HUES64 (cell line): ENCODE measurements around the gene C20orf144. TPM values are rescaled to one million over a fixed set of nuclear protein-coding genes. Genes with fewer than 3 reads are reported as not detected.
"Not testable (repeated sequence)": the region's sequence is repeated elsewhere in the genome, so short reads cannot be mapped to it uniquely, and the experiment has no call there.

Source experiments
- H3K27ac ChIP-seq: 2 replicates; pipeline ENCODE4 v1.7.0; 2013; ENCODE audit warnings: low read depth, low read length, inconsistent platforms
- H3K27me3 ChIP-seq: 2 replicates; pipeline ENCODE4 v1.6.1; 2013; ENCODE audit warnings: mild to moderate bottlenecking, low read length; ENCODE audit not compliant: insufficient read depth
- H3K36me3 ChIP-seq: 2 replicates; pipeline ENCODE4 v1.6.1; 2013; ENCODE audit warnings: mild to moderate bottlenecking, low read length; ENCODE audit not compliant: insufficient read depth
- H3K4me1 ChIP-seq: 2 replicates; pipeline ENCODE4 v1.6.1; 2013; ENCODE audit warnings: mild to moderate bottlenecking, low read length, moderate library complexity; ENCODE audit not compliant: insufficient read depth
- H3K4me3 ChIP-seq: 2 replicates; pipeline ENCODE4 v1.5.1; 2013; ENCODE audit warnings: mild to moderate bottlenecking, low read length, moderate library complexity
- H3K9ac ChIP-seq: 2 replicates; pipeline ENCODE4 v1.6.1; 2013; ENCODE audit warnings: mild to moderate bottlenecking, low read depth, low read length
- H3K9me3 ChIP-seq: 2 replicates; pipeline ENCODE4 v1.6.1; 2013; ENCODE audit warnings: low read depth, low read length; ENCODE audit not compliant: insufficient read depth
- WGBS: fragments of 150-250, 120-280 bp; methylation state at CpG from one replicate; pipeline ENCODE4 v1.1.7; 2013; ENCODE audit warnings: missing lambda C conversion rate; 5-methylcytosine and 5-hydroxymethylcytosine counted together
- polyA plus RNA-seq, 2 experiments: library from polyadenylated mRNA; stranded (reverse); fragments of 50-300 nt; gene quantifications; one replicate each; pipeline ENCODE4 v1.2.3, GENCODE V29; 2013

The C20orf144 gene
- polyA plus RNA-seq (2013, experiment 1 of 2) = 0.10 TPM
- not detected for polyA plus RNA-seq (2013, experiment 2 of 2)

DNA sequence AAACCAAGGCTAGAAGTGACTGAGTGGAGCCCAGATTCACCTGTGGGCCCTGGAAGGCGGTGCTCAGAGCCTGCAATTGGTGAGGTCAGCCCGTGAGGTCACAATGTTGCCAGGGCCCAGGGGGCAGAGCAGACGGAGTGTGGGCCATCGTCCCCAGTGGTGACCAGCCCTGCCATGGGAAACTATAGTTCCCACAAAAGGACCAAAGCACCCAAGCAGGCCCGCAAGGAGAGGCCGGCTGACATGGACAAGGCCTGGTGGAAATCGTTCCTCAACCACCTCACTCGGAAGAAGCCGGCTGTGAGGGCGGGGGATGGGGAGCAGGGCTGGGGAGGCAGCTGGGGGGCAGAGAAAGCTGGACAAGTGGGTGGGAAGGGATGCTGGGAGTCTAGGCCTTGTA, at the start of gene C20orf144:
C20orf144 (plus strand) TSS at position 156 of the 400 bp plus-strand sequence; CDS start at position 175, 19 bp downstream.
- no peaks in the 10 kb centered on the region for H3K9me3 ChIP-seq
- peaks cover under 1% of the 10 kb centered on the region; the same call in 1 of the 2 replicates for H3K27me3 ChIP-seq
- peak within 1 kb of the TSS; percentile 77; the same call in 1 of the 2 replicates for H3K27ac ChIP-seq
- H3K36me3 ChIP-seq = peaks cover 16% of the 10 kb centered on the region; the same call in 1 of the 2 replicates
- H3K4me1 ChIP-seq = peaks cover 9% of the 10 kb centered on the region; the same call in 1 of the 2 replicates
- 94% methylated on average over 10 of the region's 10 CpGs for WGBS
- H3K4me3 ChIP-seq = peak within 1 kb of the TSS; percentile 78
- H3K9ac ChIP-seq = peak within 1 kb of the TSS; percentile 80

DNA sequence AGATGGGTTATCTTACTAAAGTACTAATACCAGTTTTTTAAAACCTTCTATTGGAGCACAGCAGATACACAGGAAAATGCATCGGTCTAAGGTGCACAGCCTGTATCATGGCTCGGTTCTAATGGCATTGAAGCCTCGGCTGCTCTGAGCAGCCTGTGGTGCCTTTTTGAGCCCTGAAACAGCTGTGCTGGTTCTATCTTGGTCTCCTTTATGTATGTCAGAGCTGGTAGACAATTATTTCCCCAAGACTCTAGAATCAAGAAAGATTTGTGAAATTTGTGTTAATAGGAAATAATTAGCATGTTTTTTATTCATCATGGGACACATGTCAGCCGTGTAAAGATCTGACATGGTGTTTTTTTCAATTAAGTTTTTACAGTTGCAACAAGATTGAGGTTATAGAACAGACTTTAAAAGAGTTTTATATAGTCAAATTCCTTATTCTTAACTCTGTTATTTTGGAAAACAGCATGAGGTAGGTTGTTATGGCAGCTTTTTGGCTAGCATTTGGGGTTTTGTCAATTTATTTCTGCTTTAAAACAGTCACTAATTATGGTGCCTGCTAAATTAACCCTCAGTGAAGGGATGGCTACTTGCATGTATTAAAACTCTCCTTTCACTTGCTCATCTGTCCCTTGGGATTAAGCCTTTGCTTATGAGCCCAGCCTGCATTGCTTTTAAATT, 40.3 kb upstream of the C20orf144 start:
- no peak overlapping the region for H3K9ac ChIP-seq
- WGBS = 93% methylated on average over 4 of the region's 4 CpGs
- H3K4me1 ChIP-seq = no peaks in the 10 kb centered on the region
- H3K9me3 ChIP-seq = no peaks in the 10 kb centered on the region
- H3K27ac ChIP-seq = no peak overlapping the region
- peaks cover 36% of the 10 kb centered on the region for H3K36me3 ChIP-seq
- H3K27me3 ChIP-seq = no peaks in the 10 kb centered on the region
- no peak overlapping the region for H3K4me3 ChIP-seq

DNA sequence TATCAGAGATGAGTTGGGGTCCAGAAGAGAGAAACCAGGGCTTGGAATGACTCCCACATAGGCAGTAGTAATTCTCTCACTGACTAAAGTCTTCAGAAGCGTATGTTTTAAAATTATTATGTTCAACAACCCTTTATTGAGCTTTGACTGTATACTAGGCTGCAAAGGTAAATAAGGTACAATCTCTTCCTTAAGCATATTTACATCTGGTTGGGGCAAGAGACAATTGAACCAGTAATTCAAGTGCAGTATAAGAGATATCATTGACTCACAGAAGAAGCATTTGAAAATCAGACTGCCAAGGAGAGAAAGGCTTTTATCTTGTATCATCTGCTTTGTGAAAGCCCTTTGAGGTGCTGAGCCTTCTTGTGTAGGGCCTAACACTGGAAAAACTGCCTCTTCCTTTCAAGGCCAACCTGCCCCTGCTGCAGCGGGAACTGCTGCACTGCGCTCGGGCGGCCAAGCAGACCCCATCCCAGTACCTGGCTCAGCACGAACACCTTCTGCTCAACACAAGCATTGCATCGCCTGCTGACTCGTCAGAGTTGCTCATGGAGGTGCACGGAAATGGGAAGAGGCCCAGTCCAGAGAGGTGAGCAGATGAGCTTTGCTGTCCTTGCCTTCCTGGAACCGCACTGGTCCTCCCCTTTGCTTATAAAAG, 39.3 kb upstream of the C20orf144 start:
- Histone ChIP-seq H3K9me3 (no peaks in the 10 kb centered on the region), H3K27ac (no peak overlapping the region), H3K4me1 (no peaks in the 10 kb centered on the region), H3K36me3 (peaks cover 38% of the 10 kb centered on the region), H3K9ac (no peak overlapping the region), H3K27me3 (no peaks in the 10 kb centered on the region), H3K4me3 (no peak overlapping the region)
- WGBS = 94% methylated on average over 9 of the region's 10 CpGs

DNA sequence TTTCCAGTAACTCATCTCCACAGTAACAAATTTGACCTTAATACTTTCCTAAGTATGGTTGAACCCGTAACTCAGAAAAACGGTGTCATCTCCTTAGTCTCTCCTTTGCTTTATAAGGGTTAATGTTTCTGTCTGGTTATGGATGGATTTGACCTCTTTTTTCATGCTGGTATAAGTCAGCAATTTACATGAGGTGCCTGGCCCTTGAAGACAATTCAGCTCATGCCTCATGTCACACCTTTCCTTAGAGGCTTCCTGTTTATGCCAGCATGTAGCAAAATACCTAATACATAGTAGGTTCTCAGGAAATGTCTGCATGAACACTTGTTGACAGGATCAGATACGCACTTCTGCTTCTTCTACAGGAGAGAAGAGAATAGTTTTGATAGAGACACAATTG, 37.7 kb upstream of the C20orf144 start:
- Histone ChIP-seq H3K27me3 (no peaks in the 10 kb centered on the region), H3K27ac (no peak overlapping the region), H3K4me1 (no peaks in the 10 kb centered on the region), H3K9me3 (no peaks in the 10 kb centered on the region), H3K9ac (no peak overlapping the region), H3K4me3 (no peak overlapping the region), H3K36me3 (peaks cover 52% of the 10 kb centered on the region)
- WGBS = 99% methylated on average over 3 of the region's 3 CpGs

DNA sequence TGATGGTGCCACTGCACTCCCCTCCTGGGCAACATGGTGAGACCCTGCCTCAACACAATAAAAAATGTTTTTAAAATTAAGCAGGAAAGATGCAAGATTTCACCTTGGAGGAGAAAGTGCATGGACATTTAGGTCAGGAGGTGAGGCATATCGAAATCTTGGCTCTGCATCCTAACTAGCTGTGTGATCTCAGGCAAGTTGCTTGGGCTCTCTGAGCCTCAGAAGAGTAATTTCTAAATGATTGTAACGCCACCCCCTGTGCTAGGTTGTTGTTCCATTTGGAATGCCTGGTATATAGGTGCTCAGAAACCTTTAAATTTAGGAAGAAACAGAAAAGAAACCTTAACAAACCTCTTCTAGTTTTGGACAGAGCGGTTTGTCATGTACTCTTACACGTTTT, 35.9 kb upstream of the C20orf144 start:
- no peak overlapping the region for H3K4me3 ChIP-seq
- WGBS = 90% methylated on average over 4 of the region's 4 CpGs
- H3K36me3 ChIP-seq = peaks cover 64% of the 10 kb centered on the region

DNA sequence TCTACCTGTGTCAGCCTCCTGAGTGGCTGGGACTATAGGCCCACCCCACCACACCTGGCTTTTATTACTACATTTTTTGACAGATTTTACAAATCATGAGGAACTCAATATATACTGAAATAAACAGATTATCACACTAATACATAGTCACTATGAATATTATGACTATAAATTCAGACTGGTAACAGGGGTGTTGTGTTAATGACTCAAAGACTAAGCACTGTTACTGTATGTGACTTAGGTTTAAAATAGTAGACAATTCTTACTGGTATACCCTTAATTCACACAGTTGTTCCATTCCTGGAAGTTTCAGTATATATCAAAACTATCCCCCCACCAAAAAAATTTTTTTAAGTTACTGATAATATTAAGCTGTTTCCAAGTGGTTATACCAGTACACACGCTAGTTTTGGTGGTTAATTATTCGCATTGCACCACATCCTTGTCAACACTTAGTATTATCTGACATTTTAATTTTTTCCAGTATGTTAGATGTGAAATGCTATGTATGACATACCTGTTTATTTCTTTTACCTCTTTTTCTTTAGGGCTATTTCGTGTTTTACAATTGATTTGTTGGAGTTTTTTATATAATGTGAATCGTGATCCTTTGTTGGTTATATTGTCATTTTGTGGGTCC, 34.4 kb upstream of the C20orf144 start:
- WGBS = 88% methylated on average over 2 of the region's 4 CpGs
- Histone ChIP-seq H3K27me3 (no peaks in the 10 kb centered on the region), H3K36me3 (peaks cover 65% of the 10 kb centered on the region), H3K4me3 (no peak overlapping the region), H3K4me1 (no peaks in the 10 kb centered on the region), H3K27ac (no peak overlapping the region), H3K9me3 (no peaks in the 10 kb centered on the region), H3K9ac (no peak overlapping the region)

More for the DNA sequence above, 35.9 kb upstream of the C20orf144 start:
- no peak overlapping the region for H3K27ac ChIP-seq
- H3K9me3 ChIP-seq = no peaks in the 10 kb centered on the region
- H3K4me1 ChIP-seq = no peaks in the 10 kb centered on the region
- H3K27me3 ChIP-seq = no peaks in the 10 kb centered on the region
- no peak overlapping the region for H3K9ac ChIP-seq

DNA sequence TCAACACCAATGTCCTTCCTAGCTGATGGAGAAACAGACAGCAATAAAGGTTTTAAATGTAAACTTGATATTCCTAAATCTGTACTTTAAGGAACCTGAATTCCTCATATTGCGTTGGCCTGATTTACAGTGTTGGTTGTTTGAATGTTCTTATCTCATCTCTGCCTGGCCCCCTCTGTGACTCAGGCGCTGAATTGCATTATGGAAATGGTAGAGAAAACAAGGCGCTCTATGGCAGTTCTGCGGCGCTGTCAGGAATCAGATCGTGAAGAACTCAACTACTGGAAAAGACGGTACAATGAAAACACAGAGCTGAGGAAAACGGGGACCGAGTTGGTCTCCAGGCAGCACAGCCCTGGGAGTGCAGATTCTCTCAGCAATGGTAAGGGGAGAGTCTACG, 32.6 kb upstream of the C20orf144 start:
- H3K27ac ChIP-seq = no peak overlapping the region
- H3K36me3 ChIP-seq = peaks cover 54% of the 10 kb centered on the region
- 95% methylated on average over 10 of the region's 10 CpGs for WGBS
- H3K9ac ChIP-seq = no peak overlapping the region
- H3K27me3 ChIP-seq = no peaks in the 10 kb centered on the region
- no peaks in the 10 kb centered on the region for H3K4me1 ChIP-seq
- no peak overlapping the region for H3K4me3 ChIP-seq
- no peaks in the 10 kb centered on the region for H3K9me3 ChIP-seq

DNA sequence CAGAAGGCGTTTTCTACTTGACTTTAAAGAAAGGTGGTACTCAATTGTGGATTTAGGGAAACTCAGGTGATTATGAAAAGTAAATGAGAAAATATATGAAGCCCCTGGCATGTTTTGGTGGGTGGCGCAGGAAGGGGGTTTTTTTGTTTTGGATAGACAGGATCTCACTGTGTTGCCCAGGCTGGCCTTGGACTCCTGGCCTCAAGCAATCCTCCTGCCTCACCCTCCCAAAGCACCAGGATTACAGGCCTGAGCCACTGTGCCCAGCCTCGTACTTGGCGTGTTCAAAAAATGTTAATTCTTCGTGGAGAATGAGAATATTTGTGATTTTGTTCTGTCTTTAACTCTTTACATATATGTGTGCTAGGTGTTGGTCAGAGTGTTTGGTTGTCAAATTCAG, 32.1 kb upstream of the C20orf144 start:
- H3K9me3 ChIP-seq = no peaks in the 10 kb centered on the region
- H3K4me1 ChIP-seq = no peaks in the 10 kb centered on the region
- H3K9ac ChIP-seq = no peak overlapping the region
- no peak overlapping the region for H3K4me3 ChIP-seq
- no peak overlapping the region for H3K27ac ChIP-seq
- no peaks in the 10 kb centered on the region for H3K27me3 ChIP-seq
- H3K36me3 ChIP-seq = peaks cover 49% of the 10 kb centered on the region
- 98% methylated on average over 5 of the region's 5 CpGs for WGBS

DNA sequence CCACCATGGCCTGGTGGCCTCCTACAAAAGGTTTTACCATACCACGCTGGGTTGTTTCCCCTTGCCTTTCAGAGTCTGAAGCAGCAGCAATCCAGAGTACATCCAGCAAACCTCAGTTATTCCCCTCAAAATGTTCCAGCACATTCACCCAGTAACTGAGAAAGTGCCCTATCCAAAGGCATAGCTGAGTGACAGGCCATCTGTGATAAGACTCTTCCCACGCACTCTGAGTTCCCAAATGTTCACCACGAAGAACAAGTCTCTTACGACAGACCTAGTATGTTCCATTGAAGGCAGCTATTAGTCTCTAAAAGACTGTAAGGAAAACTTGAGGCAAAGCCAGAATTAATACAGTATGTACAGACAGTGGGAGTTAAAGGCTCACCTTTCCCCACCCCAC, 31.6 kb upstream of the C20orf144 start:
- peaks cover 50% of the 10 kb centered on the region for H3K36me3 ChIP-seq
- H3K9me3 ChIP-seq = no peaks in the 10 kb centered on the region
- H3K4me1 ChIP-seq = no peaks in the 10 kb centered on the region
- H3K9ac ChIP-seq = no peak overlapping the region
- H3K27ac ChIP-seq = no peak overlapping the region
- H3K27me3 ChIP-seq = no peaks in the 10 kb centered on the region
- WGBS = 97% methylated on average over 4 of the region's 4 CpGs
- H3K4me3 ChIP-seq = no peak overlapping the region

DNA sequence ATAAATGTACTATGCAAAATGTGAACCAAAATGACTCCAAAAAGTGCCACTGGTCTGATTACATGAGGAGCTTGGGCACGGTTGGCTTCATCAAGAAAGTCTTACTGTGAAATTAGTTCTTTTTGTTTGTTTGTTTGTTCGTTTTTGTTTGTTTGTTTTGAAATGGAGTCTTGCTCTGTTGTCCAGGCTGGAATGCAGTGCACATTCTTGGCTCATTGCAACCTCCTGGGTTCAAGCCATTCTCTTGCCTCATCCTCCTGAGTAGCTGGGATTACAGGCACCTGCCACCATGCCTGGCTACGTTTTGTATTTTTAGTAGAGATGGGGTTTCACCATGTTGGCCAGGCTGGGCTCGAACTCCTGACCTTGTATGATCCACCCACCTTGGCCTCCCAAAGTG, 30.2 kb upstream of the C20orf144 start:
- not testable (repeated sequence) for H3K27me3 ChIP-seq, H3K9ac ChIP-seq, H3K9me3 ChIP-seq, H3K27ac ChIP-seq, H3K4me3 ChIP-seq, H3K4me1 ChIP-seq
- H3K36me3 ChIP-seq = peaks cover 47% of the 10 kb centered on the region
- WGBS = 96% methylated on average over 4 of the region's 4 CpGs

DNA sequence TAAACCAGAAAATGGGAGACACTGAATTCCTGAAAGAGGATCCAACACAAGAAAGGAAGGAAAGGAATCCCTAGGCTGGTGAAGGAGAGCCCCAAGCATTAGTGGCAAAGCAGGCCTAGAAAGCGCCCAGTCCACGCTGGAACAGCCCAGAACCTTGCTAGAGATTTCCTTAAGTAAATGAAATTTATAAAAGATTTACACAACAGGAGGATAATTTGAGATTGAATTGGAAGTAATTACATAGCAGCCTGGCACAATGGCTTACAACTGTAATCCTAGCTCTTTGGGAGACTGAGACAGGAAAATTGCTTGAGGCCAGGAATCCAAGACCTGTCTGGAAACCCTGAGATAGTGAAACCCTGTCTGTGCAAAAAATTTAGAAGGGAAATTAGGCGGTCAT, 26.8 kb upstream of the C20orf144 start:
- Histone ChIP-seq H3K9me3 (no peaks in the 10 kb centered on the region), H3K4me3 (no peak overlapping the region), H3K36me3 (peaks cover 42% of the 10 kb centered on the region), H3K9ac (no peak overlapping the region), H3K27me3 (no peaks in the 10 kb centered on the region), H3K27ac (no peak overlapping the region), H3K4me1 (no peaks in the 10 kb centered on the region)
- WGBS = 93% methylated on average over 3 of the region's 3 CpGs
